ENCODE measurements around the gene CCDC57.

- no peak for TF ChIP-seq GATA3 (IDR thresholded peaks at IDR 0.05; ENCODE audit: low read depth, low read length)
- no peak for TF ChIP-seq GATA2 (IDR thresholded peaks at IDR 0.05; ENCODE audit: low read depth, low read length)
Measured at GRCh38 chr17:82084373-82085030, 128.1 kb downstream of the CCDC57 start.
